Gastrocnemius medialis (tissue), 4 donors: Measurements from ENCODE around the gene COX11. TPM values are rescaled to one million over a fixed set of nuclear protein-coding genes. Genes with fewer than 3 reads are reported as not detected.

Experiments
- ATAC-seq, 2 donors: fragments of 150-250 bp; one replicate each; pipeline ENCODE4 v1.9.1; 2016
- DNase-seq, 2 donors: peaks; one replicate each; pipeline ENCODE4 v3.0.0-alpha.2; 2019
- H3K27ac ChIP-seq, 4 donors: fragments of 200-600 bp; sonication (generic); 1 replicate in 1 of 4; 2 replicates in 3 of 4; pipeline ENCODE4 v1.5.1; 2016 to 2018; ENCODE audit warnings: mild to moderate bottlenecking in 2 of 4, moderate library complexity in 1 of 4
- H3K27me3 ChIP-seq, 3 donors: fragments of 200-600 bp; sonication (generic) in 2 of 3; 1 replicate in 1 of 3; 2 replicates in 2 of 3; pipeline versions ENCODE4 v1.5.1 to v1.6.0; 2016 to 2019; ENCODE audit warnings: mild to moderate bottlenecking in 1 of 3, moderate library complexity in 1 of 3
- H3K36me3 ChIP-seq, 2 donors: fragments of 200-600 bp; sonication (generic) in 1 of 2; one replicate each; pipeline ENCODE4 v1.5.1; 2017 to 2018
- H3K4me1 ChIP-seq, 2 donors: fragments of 200-600 bp; sonication (generic) in 1 of 2; one replicate each; pipeline ENCODE4 v1.5.1; 2016 to 2017; ENCODE audit warnings: mild to moderate bottlenecking in 2 of 2
- H3K4me3 ChIP-seq, 4 donors: fragments of 200-600 bp; sonication (generic) in 3 of 4; 1 replicate in 1 of 4; 2 replicates in 3 of 4; pipeline ENCODE4 v1.5.1; 2016 to 2019; ENCODE audit warnings: mild to moderate bottlenecking in 2 of 4
- H3K9me3 ChIP-seq, 3 donors: fragments of 200-600 bp; sonication (generic) in 2 of 3; 1 replicate in 1 of 3; 2 replicates in 2 of 3; pipeline ENCODE4 v1.5.1; 2016 to 2019
- POLR2A ChIP-seq, 2 donors: fragments of 450-650 bp; IDR thresholded peaks; one replicate each; pipeline ENCODE4 v1.6.1; 2017; ENCODE audit warnings: antibody characterized with exemption in 2 of 2, mild to moderate bottlenecking in 2 of 2, moderate library complexity in 2 of 2
- in situ Hi-C, 4 donors: fragments of 200-750 bp; cut with MboI; loops; one replicate each; pipeline versions ENCODE4 v1.15.0 to v1.8.0; 2017; ENCODE audit warnings: low sequenced_read_pairs in 4 of 4
- intact Hi-C: fragments of 100-400 bp; cut with DNase I; formaldehyde crosslinking; loops from one replicate; pipeline ENCODE4 v1.15.1; 2023; ENCODE audit warnings: low total_unique reads
- total RNA-seq, 4 donors: library from RNA; depleted of rRNA; stranded (reverse); fragments of >200 nt; gene quantifications; one replicate each; pipeline versions ENCODE4 v1.1.0 to v1.2.3, GENCODE V29; 2016
- TF ChIP-seq, protein P1 (sequence below), 5 experiments: fragments of 450-650 bp in 3 of 5; fragments of 200-600 bp in 2 of 5; sonication (generic) in 2 of 5; IDR thresholded peaks in 4 of 5; conservative IDR thresholded peaks in 1 of 5; 1 replicate in 4 of 5; 2 replicates in 1 of 5; pipeline ENCODE4 v1.5.1; 2016 to 2019; ENCODE audit warnings: antibody characterized with exemption in 5 of 5, mild to moderate bottlenecking in 3 of 5, moderate library complexity in 3 of 5

Gene COX11
- total RNA-seq, 4 donors from 2014 or later, result 36.4 to 77.2 (median 67.6) TPM

GRCh38 chr17:54937426-54937825, 31.0 kb downstream of the COX11 start:
- H3K9me3 ChIP-seq, result no peaks in the 10 kb centered on the region
- in situ Hi-C loops, result no loop called here
- H3K27me3 ChIP-seq, result no peaks in the 10 kb centered on the region
- TF ChIP-seq, protein P1, sequence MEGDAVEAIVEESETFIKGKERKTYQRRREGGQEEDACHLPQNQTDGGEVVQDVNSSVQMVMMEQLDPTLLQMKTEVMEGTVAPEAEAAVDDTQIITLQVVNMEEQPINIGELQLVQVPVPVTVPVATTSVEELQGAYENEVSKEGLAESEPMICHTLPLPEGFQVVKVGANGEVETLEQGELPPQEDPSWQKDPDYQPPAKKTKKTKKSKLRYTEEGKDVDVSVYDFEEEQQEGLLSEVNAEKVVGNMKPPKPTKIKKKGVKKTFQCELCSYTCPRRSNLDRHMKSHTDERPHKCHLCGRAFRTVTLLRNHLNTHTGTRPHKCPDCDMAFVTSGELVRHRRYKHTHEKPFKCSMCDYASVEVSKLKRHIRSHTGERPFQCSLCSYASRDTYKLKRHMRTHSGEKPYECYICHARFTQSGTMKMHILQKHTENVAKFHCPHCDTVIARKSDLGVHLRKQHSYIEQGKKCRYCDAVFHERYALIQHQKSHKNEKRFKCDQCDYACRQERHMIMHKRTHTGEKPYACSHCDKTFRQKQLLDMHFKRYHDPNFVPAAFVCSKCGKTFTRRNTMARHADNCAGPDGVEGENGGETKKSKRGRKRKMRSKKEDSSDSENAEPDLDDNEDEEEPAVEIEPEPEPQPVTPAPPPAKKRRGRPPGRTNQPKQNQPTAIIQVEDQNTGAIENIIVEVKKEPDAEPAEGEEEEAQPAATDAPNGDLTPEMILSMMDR (IDR thresholded peaks at IDR 0.05 in 4 of 5, conservative IDR thresholded peaks at IDR 0.05 in 1 of 5), result no peak
- no peak for TF ChIP-seq POLR2A (IDR thresholded peaks at IDR 0.05)
- H3K27ac ChIP-seq, result no peak overlapping the region
- ATAC-seq, result no peak
- no peak overlapping the region for H3K4me3 ChIP-seq
- intact Hi-C loops, result no loop called here
- DNase-seq, result no peak
- H3K36me3 ChIP-seq, result no peaks in the 10 kb centered on the region
- H3K4me1 ChIP-seq, result no peaks in the 10 kb centered on the region

- no peak for DNase-seq
- ATAC-seq, result no peak
- intact Hi-C loops, result no loop called here
- no peak overlapping the region for H3K4me3 ChIP-seq
- no peaks in the 10 kb centered on the region for H3K9me3 ChIP-seq
- no peaks in the 10 kb centered on the region for H3K27me3 ChIP-seq
- in situ Hi-C loops, result no loop called here
- H3K27ac ChIP-seq, result no peak overlapping the region
- H3K4me1 ChIP-seq, result no peaks in the 10 kb centered on the region
- H3K36me3 ChIP-seq, result no peaks in the 10 kb centered on the region
- TF ChIP-seq, protein P1 (IDR thresholded peaks at IDR 0.05 in 4 of 5, conservative IDR thresholded peaks at IDR 0.05 in 1 of 5), result no peak
- no peak for TF ChIP-seq POLR2A (IDR thresholded peaks at IDR 0.05)
Measured at GRCh38 chr17:54937018-54937417, 31.4 kb downstream of the COX11 start.

DNA sequence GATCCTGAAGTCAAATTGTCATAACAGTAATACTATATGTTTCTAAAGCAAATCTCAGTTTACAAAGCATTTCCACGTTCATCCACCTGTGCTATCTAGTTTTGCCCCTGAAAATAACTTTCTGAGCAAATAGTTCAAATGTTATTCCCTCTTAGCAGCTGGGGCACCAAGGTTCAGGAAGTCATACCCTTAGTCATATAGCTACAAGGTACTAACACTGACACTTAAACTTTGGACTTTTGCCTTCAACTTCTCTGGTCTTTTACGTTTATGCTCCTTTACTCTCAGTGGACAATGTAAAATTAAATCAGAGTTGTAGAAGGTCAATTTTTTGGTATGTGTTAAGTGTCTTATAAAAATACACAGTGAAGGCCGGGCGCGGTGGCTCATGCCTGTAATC, 33.0 kb downstream of the COX11 start:
- Histone ChIP-seq H3K4me3 (no peak overlapping the region), H3K27me3 (no peaks in the 10 kb centered on the region), H3K27ac (no peak overlapping the region), H3K36me3 (no peaks in the 10 kb centered on the region), H3K9me3 (no peaks in the 10 kb centered on the region), H3K4me1 (no peaks in the 10 kb centered on the region)
- TF ChIP-seq POLR2A (IDR thresholded peaks at IDR 0.05), result no peak
- TF ChIP-seq, protein P1 (IDR thresholded peaks at IDR 0.05 in 4 of 5, conservative IDR thresholded peaks at IDR 0.05 in 1 of 5), result no peak
- DNase-seq (no peak), ATAC-seq (no peak)
- in situ Hi-C loops, result no loop called here
- intact Hi-C loops, result no loop called here

GRCh38 chr17:54933921-54934320, 34.5 kb downstream of the COX11 start:
- TF ChIP-seq, protein P1 (IDR thresholded peaks at IDR 0.05 in 4 of 5, conservative IDR thresholded peaks at IDR 0.05 in 1 of 5), result no peak
- TF ChIP-seq POLR2A (IDR thresholded peaks at IDR 0.05), result no peak
- in situ Hi-C loops, result no loop called here
- no peaks in the 10 kb centered on the region for H3K36me3 ChIP-seq

GRCh38 chr17:54932711-54933110, 35.7 kb downstream of the COX11 start:
- TF ChIP-seq POLR2A (IDR thresholded peaks at IDR 0.05), result no peak
- TF ChIP-seq, protein P1 (IDR thresholded peaks at IDR 0.05 in 4 of 5, conservative IDR thresholded peaks at IDR 0.05 in 1 of 5), result no peak
- H3K4me1 ChIP-seq, result no peaks in the 10 kb centered on the region

More at GRCh38 chr17:54933921-54934320, 34.5 kb downstream of the COX11 start:
- intact Hi-C loops, result no loop called here
- H3K4me1 ChIP-seq, result no peaks in the 10 kb centered on the region
- no peaks in the 10 kb centered on the region for H3K27me3 ChIP-seq
- no peak for DNase-seq
- H3K4me3 ChIP-seq, result no peak overlapping the region
- no peak overlapping the region for H3K27ac ChIP-seq
- no peaks in the 10 kb centered on the region for H3K9me3 ChIP-seq
- no peak for ATAC-seq

More at GRCh38 chr17:54932711-54933110, 35.7 kb downstream of the COX11 start:
- DNase-seq (no peak), ATAC-seq (no peak)
- Histone ChIP-seq H3K4me3 (no peak overlapping the region), H3K27me3 (no peaks in the 10 kb centered on the region), H3K27ac (no peak overlapping the region), H3K36me3 (no peaks in the 10 kb centered on the region), H3K9me3 (no peaks in the 10 kb centered on the region)
- intact Hi-C loops (no loop called here), in situ Hi-C loops (no loop called here)
